ENCODE data around the gene EVX1.

Gene EVX1

DNA sequence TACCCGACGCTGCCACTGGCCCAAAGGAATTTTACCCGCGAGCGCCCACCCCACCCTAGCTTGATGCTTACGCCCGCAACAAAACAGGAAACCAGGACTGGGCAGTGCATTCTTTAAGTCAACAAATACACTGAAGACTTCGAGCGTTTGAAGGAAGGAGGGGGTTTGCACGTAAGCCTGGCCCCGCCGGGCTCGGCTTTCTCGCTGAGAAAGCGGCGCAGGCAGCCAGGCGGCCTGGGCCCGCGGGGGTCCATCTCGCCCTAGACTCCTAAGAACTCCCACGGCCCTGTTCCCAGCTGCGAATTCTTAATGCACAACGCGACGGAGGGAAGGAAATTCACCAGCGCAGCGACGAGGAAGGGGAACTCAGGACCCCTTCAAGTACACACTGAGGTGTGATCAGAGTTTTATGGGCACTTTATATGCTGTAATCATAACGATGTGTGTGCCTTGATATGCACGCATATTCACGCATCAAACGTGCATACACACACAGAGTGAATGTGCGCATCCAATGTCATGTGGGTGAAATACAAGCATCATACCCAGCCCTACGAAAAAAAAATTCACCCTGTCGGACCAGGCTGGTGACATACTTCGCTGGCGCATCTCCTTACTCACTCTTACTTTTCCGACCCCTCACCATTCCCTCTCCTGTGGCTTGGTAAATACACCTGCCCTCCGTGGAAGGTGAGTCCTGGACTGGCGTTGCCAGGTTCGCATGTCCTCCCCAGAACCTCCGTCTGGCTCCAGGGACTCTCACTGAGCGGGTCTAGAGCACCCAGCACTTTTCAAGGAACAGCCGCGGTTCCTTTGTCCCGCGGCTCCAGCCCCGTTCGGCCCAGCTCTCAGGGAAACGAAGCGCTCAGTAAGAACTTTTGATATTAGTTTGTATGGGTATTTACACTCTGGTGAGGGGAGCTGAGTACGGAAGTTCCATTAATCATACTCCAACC is 37.0 kb upstream of the EVX1 start:
- DNase-seq, result no peak

DNA sequence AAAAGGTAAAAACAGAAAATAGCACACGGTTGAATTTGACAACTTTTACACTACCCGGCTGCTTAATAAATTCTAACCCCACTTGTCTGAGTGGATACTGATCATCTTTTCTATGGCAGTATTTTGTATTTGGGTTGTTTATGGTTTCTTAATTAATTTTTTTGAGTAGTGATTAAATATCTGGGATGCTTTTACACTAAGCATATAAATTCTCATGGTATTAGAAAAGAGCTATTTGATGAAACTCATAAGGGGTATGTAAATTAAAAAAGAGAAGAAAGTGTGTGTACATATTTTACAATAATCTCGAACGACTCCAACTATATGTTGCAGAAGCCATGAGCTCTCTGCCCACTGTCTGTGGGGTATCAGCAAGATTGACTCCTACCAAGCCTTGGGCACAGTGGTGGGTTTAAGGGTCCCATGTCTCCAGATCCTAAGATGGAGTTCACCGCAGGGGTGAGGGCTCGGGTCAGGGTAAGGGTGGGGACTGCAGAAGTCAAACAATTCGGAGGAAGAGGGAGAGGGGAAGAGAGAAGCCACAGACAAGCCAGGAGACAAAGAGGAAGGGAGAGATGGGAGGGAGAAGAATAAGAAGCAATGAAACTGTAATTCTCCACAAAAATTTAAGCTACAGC is 35.1 kb upstream of the EVX1 start:
- no peak for DNase-seq

DNA sequence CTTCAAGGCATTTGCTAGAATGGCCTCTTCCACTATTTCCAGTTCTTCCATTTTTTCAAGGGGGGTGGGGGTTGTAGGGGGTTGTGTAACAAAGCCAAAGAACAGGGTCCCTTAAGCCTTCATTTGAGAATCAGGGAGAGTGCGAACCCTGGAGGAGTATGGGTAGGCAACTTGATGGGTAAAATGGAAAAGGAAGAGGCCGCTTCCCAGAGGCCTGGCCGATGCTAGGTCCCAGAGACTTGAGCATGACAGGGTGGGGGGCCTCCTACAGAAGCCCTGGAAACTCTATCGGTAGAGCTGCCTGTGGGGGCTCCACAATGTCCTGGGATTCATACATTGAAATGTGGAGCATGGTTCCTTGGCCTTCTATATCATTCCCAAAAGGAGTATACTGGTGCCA is 33.6 kb upstream of the EVX1 start:
- no peak for DNase-seq

DNA sequence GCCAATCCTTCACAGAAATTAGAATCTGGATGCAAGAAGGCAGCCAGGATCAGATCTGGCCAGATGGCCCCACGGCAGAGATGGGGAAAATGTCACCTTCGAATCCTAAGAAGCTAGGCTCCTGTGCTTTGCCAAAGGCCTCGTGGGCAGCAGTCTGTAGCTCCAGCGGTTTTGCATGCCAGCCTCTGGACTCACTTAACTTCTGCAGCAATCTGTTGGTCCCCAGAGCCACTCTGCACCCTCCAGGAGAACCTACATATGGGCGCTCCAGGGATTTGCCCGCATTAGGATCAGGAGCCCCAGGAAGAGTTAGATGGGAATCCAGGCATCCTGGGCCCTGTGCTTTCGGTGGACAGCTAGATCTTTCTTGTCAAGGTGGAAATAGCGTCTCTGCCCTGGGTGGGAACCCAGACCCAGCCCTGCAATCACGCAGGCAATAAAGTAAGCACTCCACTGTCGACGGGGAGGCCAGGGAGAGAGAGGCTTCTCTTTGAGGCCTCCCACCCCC is 32.6 kb upstream of the EVX1 start:
- no peak for DNase-seq

DNA sequence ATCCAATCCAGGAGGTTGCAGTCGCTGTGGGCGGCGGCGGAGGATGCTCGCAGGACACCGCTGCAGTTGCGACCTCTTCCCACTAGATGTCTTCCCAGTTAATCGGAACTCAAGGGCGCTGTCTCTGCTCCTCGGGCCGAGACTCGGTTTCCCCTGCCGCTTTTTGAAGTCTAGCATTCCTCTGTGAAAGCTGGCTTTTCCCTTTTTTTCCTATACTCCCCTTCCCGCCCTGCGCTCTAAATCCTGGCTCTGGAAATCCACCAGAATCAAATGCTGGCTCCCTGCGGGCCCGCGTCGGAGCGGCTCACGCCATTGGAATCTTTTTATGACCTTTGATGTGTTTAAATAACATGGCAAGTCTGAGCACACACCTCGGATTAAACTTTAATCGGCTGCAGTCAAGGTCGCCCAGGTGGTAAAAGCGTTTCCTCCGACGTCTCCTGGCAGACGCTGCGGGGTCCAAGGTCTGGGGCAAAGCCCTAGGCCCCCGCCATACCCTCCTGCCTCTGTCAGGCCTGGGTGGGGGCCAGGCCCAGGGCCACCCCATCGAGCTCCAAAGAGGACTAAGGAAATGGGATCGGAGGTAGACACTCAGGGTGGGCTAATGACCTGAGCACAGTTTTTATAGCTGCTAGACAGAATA is 32.0 kb upstream of the EVX1 start:
- no peak for DNase-seq

DNA sequence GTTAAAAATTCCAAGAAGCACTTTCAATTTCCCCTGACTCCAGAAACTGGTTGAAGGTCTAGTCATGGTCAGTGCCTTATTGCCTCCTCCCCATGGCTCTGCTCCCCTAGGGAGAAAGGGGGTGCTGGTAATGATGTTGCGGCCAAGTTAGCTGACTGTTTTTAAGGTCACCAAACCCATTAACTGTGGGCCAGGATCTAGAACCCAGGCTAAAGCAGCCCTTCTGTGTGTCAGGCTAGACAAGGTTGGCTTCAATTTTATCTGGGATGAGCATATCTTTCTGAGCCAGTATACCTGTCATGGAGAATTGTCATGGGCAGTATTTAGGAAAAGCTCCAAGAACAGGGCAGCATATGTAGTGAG is 31.5 kb upstream of the EVX1 start:
- no peak for DNase-seq

DNA sequence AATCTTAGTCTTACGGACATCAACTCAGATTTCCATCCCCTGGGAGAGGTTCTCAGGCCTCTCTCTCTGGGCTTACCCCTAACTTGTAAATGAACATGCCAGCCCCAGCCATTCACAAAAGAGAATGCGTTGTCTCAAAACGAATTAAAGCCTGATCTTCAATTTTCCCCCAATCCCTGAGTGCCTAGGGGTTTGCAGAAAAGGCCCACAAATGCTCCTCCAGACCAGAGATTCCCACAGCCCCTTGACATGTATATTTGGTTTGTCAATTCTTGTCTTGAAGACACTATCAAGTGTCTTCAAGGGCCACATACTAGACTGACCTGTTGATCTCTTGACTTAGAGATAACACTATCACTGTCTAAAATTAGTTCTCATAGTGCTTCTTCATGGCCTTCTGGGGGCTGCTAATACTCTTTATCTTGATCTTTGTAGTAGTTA is 30.8 kb upstream of the EVX1 start:
- no peak for DNase-seq

DNA sequence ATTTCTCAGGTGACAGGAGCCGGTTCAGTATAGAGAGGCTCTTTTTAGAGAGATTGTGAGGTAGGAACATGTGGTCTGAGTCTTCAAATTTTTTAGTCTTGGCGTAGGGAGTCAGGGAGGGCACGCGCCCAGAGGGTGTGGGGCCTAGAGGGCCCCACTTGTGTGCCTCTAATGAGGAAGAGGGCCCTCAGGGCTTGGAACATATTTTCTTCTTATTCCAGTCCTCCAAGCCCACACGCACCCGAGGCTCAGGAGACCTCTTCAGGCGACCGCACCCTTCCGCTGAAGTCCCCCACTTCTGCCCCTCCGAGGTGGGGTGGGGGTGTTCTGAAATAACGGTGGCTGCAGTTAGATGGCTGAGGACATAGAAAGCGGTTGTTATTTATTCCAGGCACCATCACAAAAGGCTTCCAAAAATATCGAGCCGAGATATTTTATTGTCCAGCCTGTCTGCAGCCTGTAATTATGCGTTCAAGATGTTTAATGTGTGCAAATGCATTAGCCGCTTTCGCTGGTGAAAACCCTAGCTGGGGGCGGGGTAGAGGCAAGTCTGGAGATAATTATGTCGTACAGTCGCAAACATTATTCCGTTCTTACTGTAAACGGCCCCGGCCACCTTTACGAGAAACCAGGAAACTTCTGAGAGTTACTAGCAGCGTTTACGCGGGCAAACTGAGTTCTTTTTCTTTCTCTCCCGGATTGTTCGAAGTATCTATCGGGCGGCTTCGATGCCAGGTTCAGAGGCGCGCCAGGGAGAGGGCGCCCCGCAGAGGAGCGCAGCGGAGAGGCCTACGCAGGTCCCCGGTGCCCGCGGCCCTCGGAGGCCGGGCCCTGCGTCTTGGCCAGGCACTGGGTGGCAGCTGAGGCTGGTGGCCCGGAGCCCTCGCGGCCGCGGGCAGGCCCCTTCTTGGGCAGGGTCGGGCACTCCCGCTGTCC is 29.8 kb upstream of the EVX1 start:
- DNase-seq, result no peak

DNA sequence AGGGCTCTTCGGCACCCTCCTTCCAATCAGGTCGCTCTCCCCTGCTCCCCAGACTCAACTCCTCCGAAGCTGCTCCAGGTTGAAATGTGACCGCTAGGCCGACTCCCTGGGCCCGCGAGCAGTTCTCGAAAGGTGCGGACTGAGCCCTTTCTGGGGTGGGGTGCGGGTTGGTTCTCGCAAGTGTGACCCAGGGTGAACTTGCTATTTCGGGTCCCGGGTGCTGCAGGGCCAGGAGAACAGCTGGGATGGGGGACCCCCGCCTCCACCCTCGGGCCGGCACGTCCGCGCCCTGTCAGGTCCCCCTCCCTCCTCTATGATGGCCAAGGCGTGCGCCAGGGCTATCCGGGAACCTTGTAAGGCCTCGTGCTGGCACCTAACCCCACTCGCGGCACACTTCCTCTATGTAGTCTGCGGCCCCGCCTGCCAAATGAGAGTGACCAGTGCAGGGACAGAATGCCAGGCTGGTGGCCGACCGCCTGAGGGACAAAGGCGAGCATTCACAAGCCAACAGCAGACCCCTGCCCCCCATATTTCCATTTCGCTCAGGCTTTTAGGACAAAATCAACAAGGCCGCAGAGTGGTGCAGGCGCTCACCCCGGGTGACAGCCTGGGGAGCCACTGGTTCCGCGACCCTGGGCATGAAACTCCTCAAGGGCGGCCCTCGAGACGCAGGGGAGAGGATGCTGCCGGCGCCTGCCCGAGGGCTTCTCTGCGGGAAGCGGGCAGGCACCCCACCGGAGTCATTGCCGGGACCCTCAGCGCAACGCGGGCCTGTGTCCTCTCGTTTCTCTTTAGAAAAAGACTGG is 29.0 kb upstream of the EVX1 start:
- DNase-seq, result no peak

DNA sequence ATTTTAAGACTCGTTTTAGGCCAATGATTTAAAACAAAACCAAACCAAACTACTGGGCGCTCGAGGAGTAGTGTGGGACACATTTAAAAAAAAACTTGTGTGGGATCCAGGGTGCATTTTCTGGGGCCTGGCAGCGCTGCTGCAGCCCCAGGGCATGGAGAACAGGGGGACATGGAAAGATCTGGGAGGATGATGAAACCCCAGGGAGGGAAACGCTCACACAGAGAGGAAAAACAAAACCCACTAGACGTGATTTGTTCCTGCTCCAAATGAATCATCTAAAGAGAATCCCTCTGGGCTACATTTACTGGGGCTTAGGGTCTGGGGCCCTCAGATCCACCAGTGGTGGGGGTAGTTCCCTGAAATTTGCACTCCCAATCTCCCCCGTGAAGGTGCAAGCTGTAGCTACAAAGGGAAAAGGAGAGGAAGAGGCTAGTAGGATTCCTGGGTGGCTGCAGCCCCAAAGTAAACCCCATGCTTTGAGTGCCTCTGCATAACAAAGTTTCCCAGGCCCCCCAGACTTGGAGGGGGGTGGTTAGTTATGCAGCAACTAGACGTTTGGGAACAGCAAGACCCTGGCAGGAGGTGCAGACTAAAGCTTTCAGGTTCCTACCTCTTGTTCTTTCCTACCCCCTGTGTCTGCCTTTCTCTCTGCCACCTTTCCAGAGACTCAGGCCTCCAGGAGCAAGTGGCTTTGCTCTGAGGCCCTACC is 28.2 kb upstream of the EVX1 start:
- DNase-seq, result no peak

DNA sequence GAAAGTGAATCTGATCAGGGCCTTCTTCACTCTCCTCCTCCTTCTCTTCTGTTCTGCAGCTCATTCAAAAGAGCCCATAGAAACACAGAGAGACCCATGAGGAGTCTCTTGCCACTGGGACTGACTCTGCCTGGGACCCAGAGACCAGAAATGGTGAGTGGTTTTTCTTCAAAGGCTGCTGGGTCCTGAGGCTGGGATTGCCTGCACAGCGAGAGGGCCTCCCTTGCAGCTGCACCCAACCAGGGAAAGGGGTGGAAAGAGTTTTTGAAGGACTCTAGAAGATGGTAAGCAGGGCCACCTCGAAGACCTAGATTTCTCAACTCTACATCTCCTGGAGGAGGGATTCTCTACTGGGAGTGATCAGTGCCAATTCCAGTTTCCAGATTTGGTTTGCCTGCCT is 27.2 kb upstream of the EVX1 start:
- DNase-seq, result no peak

DNA sequence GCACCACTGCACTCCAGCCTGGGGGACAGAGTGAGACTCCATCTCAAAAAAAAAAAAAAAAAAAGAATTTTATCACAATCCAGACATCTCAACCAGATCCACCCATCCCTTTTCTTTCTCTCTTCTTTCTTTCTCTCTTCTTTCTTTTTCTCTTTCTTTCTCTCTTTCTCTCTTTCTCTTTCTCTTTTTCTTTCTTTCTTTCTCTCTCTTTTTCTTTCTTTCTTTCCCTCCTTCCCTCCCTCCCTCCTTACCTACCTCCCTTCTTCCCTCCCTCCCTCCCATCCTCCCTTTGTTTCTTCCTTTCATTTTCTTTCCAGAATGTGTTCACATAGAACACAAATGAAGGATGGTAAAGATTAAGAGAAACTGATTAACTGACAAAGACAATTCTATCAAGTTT is 24.7 kb upstream of the EVX1 start:
- no peak for DNase-seq

DNA sequence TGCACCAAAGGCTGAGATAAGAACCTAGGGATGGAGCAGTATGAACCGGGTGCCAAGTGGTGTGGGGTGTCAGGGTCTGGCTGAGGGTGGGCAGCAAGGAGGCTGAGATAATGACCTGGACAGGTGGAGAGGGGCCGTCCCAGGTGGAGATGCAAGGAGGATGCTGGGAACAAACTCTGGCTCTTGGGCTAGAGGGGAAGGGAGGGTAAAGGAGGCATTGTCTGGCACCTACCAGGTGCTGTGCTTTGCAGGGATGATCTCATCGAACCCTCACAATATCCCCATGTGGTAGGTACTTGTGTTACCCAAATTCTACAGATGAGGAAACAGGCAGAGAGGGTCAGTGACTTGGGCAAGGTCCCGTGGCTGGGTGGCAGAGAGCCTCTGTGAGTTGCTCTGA is 22.8 kb upstream of the EVX1 start:
- no peak for DNase-seq

DNA sequence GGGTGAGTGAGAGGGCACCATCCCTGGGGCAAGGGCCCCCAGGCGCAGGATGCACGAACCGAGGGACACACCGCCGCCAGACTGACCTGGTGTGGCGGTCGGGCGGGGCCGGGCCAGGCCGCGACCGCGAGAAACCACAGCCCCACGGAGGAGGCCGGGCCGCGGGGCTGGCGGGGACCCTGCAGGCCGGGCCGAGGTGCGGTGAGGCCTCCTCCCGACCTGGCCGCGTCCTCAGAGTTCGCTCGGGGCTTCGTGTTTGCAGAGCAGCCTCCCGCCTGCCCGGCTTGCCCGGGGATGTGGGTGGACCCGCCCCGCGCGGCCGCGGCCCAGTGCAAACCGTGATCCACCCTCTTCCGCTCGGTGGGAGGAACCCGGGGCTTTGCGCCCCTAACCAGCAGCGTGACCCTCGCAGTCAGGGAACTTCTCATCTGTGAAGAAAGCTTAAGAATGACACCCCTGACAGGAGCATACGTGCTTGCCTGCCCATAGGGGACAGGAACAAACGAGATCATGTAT is 22.1 kb upstream of the EVX1 start:
- DNase-seq, result no peak

DNA sequence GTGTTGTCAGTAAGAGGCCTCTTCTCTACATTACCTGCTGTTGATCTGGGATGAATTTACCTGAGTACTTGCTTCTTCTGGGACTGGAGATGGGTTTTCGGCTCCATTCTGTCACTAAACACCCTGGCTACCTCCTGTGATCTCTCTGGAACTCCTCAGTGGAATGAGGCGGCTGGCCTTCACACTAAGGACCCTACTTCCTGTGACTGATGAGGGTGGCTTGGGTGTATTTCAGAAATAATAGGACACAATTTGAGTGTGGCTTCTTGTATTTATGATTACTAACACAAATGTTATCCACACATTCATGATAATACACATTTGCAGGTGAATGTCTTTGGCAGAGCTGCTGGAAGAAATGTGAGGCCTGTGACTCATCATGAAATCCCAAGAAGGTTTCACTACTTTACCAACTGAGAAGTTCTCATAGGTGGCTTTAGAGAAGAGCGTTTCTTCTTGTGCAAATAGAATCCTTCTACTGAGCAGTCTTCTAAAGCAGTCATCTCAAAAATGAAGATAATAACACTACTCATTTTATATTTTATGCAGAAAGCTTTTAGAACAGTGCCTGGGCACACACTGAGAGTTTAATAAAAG is 21.3 kb upstream of the EVX1 start:
- DNase-seq, result no peak

DNA sequence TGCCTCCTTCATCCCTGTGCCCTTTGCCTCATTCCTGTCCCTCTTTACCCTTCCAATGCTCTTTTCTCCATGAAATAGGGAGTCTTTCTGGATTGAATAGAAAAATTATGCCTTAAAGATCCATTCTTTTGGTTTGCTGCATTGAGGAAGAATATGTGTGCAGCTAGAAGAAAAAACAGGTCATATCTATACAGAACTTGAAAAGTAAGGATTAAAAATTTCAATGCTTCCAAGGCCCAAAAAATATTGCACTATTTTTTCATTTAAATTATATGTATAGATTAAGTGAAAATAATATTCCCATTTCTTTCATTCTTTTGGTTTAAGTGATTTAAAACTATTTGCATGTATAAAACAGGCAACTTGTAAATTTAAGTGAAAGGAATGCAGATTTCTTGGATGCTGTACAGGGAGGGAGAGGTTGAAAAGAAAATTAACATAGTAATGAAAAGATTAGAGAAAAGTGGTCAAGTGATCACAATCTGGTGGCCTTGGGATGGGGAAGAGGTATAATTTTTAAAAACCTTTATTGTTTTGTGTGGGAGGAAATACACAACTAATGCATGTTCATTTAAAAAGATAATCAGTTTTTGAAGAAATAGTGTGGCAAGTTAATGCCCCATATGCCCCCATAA is 18.5 kb upstream of the EVX1 start:
- DNase-seq, result no peak

DNA sequence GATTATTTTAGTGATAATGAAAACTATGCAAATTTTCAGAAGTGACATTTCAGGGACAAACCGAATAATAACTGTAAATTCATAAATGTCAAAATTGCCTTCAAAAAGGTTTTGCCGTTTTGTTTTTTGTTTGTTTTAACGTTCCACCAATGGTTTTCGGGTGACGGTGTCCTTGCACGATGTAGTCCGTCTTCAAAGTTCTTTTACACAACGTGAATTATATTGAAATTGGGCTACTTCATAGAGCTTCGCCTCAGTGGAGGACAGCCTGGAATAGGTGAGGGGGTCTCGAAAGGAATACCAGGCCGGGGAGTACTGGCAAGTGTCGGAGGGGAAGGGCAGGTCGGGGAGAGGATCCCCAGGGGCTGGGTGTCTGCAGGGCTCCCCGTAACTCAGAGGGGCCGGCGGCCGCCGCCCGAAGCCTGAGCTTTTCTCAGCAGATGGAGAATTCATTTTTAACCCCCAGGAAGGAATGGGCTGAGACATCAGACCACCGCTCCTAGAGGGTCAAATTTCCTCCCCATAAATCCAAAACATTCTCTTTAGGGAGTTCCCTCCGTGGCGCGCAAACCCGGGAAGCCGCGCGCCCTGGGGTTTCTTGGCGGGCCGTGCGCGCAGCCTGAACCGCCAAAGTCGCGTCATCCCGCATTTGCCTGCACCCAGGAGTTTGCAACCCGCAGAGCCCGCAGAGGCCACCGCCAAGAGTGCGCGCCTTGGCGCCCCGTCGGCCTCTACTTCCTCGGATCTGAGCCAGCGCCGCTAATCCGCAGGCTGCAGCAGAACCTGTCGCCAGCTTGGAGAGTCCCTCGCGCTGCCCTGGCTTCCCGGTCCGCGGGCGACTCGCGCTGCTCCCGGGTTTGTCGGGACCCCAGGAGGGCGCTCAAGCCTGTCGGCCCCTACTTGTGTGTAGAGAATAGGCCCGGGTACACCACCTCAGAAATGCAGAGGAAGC is 17.3 kb upstream of the EVX1 start:
- DNase-seq, result no peak

DNA sequence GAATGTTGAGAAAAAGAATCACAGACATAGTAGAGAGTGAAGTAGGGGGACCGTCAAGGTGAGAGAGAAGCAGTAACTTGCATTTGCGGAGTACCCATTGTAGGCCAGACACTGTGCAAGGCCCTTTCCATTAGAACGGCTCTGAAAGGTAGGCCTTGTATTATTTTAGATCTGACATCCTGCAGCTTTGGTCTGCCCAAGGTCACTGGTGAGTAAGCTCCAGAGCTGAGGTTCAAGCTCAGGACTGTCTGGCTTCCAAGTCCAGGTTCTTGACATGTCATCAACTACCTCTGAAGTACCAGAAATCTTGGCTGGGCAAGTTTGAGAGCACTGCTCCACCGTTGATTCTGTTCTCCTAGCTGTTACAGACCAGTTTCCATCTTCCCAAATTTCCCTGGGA is 13.2 kb upstream of the EVX1 start:
- DNase-seq, result no peak
